Embryonic facial prominence (tissue), 1 donor: ENCODE results near the gene GUSB.

Experiments
- DNase-seq: peaks from one replicate; pipeline ENCODE4 v3.0.0-alpha.2; 2016; ENCODE audit errors: extremely low spot score

Gene GUSB

DNA sequence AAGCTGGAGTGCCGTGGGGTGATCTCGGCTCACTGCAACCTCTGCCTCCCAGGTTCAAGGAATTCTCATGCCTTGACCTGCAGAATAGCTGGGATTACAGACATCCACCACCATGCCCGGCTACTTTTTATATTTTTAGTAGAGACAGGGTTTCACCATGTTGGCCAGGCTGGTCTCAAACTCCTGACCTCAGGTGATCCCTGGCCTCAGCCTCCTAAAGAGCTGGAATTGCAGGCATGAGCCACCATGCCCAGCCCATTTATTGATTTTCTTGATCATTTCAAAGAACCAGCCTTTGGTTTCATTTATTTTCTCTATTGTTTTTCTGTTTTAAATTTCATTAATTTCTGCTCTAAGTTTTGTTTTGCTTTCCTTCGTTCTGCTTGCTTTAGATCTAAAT is 50.3 kb downstream of the GUSB start:
- DNase-seq: no peak

DNA sequence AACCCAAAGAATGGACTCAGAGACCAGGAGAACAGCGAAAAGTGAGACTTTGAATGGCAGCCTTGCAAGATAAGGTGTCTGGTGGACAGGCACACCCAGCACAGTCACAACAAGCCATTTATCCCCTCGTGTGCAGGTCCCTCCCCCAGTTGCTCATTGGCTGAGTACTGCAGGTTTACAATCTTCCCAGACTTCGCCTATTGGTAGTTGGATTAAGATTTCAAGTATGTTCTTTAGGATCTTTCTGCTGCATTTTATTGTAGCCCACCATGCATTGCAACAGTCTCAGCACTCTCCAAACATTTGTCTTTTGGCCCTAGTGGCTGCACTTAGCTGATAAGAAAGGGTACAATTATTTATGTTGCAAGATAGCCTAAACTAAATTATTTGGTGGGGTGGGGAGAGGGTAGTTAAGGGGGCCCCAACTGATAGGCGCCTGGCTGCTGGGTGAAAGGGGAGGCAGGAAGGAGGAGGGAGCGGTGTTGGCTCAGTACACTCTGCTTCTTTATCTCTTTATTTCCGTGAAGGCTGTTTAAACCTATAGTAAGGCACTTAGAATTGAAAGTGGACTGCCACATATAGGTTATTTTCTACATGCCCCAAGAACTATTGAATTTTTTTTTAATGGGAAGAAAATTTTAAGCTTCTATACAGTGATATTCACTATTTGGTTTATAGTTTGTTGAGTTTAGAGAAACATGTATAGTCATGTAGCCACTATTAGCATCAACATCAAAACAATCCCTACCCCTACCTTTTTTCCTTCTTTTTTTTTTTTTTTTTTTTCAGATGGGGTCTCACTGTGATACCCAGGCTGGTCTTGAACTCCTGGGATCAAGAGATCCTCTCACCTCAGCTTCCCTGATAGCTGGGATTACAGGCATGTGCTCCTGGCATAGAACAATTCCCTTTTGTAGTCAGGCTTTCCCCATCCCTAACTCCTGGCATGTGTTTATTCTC is 54.2 kb downstream of the GUSB start:
- no peak for DNase-seq

DNA sequence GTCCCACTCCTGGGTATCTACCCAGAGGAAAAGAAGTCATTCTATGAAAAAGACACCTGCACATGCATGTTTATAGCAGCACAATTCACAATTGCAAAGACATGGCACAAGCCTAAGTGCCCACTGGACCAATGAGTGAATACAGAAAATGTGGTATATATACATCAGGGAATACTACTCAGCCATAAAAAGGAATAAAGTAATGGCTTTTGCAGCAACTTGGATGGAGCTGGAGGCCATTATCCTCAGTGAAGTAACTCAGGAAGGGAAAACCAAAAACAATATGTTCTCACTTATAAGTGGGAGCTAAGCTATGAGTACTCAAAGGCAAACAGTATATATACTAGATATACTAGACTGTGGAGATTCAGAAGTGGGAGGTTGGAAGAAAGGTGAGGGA is 55.4 kb downstream of the GUSB start:
- DNase-seq: no peak

DNA sequence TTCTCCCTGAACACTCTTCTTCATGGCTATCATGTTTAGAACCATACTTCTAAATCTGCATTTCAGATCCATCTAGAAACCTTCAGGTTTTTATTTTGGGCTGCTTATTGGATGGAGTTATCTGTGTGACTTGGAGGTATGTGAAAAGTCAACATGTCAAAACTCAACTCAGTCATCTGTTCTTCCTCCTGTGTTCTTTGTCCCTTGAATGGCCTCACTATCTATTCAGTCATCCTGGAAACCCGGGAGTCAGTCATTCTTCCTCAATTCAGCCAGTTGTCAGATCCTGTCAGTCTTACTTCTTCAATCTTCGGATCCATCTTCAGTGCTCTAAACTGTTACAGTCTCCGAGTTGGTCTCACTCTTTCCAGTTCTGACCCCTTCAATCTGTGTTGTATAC is 57.0 kb downstream of the GUSB start:
- no peak for DNase-seq

DNA sequence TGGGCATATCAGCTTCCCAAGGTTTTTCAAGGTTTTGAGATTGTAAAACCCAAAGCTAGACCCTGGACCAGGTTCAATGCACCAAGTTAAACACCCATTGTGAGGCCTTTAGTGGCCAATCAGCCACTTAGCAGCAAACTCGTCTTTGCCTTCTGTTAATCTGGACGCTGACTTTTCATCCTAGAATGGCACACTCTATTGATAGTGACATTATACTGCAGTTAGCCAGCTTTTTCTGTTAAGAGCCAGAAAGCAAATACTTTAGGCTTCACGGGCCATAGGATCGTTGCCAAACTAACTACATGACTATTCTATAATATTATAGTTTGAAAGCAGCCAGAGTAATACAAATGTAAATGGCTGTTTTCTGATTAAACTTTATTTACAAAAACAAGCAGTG is 57.8 kb downstream of the GUSB start:
- DNase-seq: no peak

DNA sequence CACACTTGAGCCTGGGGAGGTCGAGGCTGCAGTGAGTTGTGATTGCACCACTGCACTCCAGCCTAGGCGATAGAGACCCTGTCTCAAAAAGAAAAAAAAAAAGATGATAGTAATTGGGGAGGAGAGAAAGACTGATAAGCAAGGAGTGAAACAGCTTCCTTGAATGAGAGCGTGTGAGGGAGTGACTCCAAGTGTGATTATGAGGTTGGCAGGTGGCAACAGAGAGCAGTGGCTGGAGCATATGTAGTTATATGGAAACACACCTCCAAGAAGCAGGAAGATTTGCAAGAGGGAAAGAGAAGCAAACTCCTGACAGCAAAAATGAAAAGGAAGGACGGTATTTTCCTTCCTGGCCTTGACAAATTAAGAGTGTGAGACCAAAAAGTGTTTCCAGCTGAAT is 58.7 kb downstream of the GUSB start:
- no peak for DNase-seq

DNA sequence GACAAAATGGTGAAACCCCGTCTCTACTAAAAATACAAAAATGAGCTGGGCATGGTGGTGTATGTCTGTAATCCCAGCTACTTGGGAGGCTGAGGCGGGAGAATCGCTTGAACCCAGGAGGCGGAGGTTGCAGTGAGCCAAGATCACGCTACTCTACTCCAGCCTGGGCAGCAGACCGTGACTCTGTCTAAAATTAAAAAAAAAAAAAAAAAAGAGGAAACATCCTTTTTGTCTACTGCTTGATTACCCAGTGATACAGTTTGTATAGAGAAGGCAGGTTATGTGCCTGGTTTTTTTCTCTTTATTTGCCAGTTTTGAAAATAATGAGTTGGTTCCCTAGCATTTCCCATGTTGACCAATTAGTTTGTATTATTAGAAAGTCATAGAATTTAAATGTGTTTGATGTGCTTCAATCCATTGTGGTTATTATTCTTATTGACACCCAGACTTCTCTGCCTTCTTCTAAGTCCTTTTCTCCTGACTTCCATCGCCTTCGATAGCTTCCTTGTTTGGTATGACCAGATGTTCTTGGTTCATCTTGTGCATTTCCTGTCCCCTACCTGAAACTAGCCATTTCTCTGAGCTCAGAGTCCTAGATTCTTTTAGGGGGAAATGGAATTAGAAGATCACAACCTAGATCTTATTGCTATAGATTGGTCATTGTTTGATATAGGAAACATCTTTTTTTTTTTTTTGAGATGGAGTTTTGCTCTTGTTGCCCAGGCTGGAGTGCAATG is 65.9 kb downstream of the GUSB start:
- DNase-seq: no peak

DNA sequence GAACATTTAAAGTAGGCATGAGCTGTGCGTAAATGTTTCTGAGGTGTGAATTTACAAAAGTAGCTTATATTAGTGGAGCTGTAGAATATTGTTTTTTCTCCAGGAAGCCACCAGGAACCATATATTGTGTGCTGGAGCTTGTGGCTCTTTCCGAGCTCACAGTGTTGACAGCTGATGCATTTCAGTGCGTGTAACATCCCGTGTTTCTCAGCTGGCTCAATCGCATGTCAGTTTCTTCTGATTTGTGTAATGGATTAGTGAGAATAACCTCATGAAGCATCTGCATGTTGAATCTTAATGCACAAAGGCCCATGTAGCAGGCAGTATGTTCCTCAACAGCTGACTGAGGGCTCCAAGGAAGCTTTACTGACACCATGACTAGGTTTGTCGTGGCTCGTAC is 69.8 kb downstream of the GUSB start:
- DNase-seq: no peak
